ENCODE data around the gene CSTB.
A peak's percentile ranks its signal among the peaks of the same experiment; 100 is the strongest.
"Not testable (repeated sequence)": the region's sequence is repeated elsewhere in the genome, so short reads cannot be mapped to it uniquely, and the experiment has no call there.

Gene CSTB

GRCh38 chr21:43775795-43776430 lies at the start of gene CSTB:
TSS of gene CSTB (minus strand) at chr21:43776308. CDS start at chr21:43776269, 39 bp downstream.
- peak; percentile 79 for DNase-seq

- no peak for DNase-seq
Measured at GRCh38 chr21:43825242-43825935, 49.3 kb upstream of the CSTB start.

GRCh38 chr21:43824333-43825241 lies 48.5 kb upstream of the CSTB start:
- no peak for DNase-seq

- DNase-seq = not testable (repeated sequence)
Measured at GRCh38 chr21:43822741-43823140, 46.6 kb upstream of the CSTB start.

- not testable (repeated sequence) for DNase-seq
Measured at GRCh38 chr21:43822166-43822565, 46.1 kb upstream of the CSTB start.

GRCh38 chr21:43820466-43820865 lies 44.4 kb upstream of the CSTB start:
- no peak for DNase-seq

- no peak for DNase-seq
Measured at GRCh38 chr21:43819511-43820405, 43.6 kb upstream of the CSTB start.

GRCh38 chr21:43818685-43819084 lies 42.6 kb upstream of the CSTB start:
- DNase-seq = no peak

- no peak for DNase-seq
Measured at GRCh38 chr21:43817157-43818086, 41.3 kb upstream of the CSTB start.

GRCh38 chr21:43816611-43817071 lies 40.5 kb upstream of the CSTB start:
- DNase-seq = no peak

GRCh38 chr21:43815991-43816390 lies 39.9 kb upstream of the CSTB start:
- no peak for DNase-seq

- no peak for DNase-seq
Measured at GRCh38 chr21:43815107-43815613, 39.1 kb upstream of the CSTB start.

GRCh38 chr21:43814215-43815106 lies 38.4 kb upstream of the CSTB start:
- DNase-seq = no peak

- DNase-seq = no peak
Measured at GRCh38 chr21:43813656-43813980, 37.5 kb upstream of the CSTB start.

- no peak for DNase-seq
Measured at GRCh38 chr21:43812957-43813655, 37.0 kb upstream of the CSTB start.

GRCh38 chr21:43812139-43812821 lies 36.2 kb upstream of the CSTB start:
- no peak for DNase-seq

GRCh38 chr21:43811262-43812105 lies 35.4 kb upstream of the CSTB start:
- no peak for DNase-seq
